ENCODE data around the gene CEACAM1.

- TF ChIP-seq SAFB2 (IDR thresholded peaks at IDR 0.05; ENCODE audit: borderline replicate concordance, low read depth, low read length, severe bottlenecking) = no peak
- no peak for TF ChIP-seq E2F4 (CRISPR knock-in tag; IDR thresholded peaks at IDR 0.05; ENCODE audit: low read depth)
- TF ChIP-seq ZNF146 (CRISPR knock-in tag; IDR thresholded peaks at IDR 0.05; ENCODE audit: unreplicated experiment) = no peak
- TF ChIP-seq ATF6 (CRISPR knock-in tag; IDR thresholded peaks at IDR 0.05) = no peak
- no peak for TF ChIP-seq ATF4 (CRISPR knock-in tag; IDR thresholded peaks at IDR 0.05)
- TF ChIP-seq GMEB1 (CRISPR knock-in tag; IDR thresholded peaks at IDR 0.05) = no peak
- TF ChIP-seq RBM39 (optimal IDR thresholded peaks at IDR 0.05; ENCODE audit: low read depth, low read length) = no peak
- TF ChIP-seq UBTF (IDR thresholded peaks at IDR 0.05; ENCODE audit: borderline replicate concordance in 1 of 2, low read depth in 2 of 2, low read length in 2 of 2) = no peak
- no peak for TF ChIP-seq ARID4B (CRISPR knock-in tag; IDR thresholded peaks at IDR 0.05)
- TF ChIP-seq USF2 (CRISPR knock-in tag; IDR thresholded peaks at IDR 0.05) = no peak
- no peak for TF ChIP-seq CTCF (IDR thresholded peaks at IDR 0.05 in 2 of 3, conservative IDR thresholded peaks at IDR 0.05 in 1 of 3; ENCODE audit: insufficient read depth in 2 of 3, low read depth in 1 of 3, low read length in 3 of 3)
- no peak for TF ChIP-seq ZNF445 (CRISPR knock-in tag; IDR thresholded peaks at IDR 0.05; ENCODE audit: low read depth)
- no peak for TF ChIP-seq CEBPB (tag; IDR thresholded peaks at IDR 0.05)
These were observed 40.5 kb downstream of the CEACAM1 start for GRCh38 chr19:42487798-42488178.

Measured in K562 (cell line).